ENCODE results near the gene MYO9A. TPM values are rescaled to one million over a fixed set of nuclear protein-coding genes. Genes with fewer than 3 reads are reported as not detected.

The MYO9A gene
- total RNA-seq, 1 experiment from 2014 or later: 21.4 TPM

- Histone ChIP-seq H3K27ac (ENCODE audit: insufficient read length, low read depth, low read length) (no peak overlapping the region), H3K56ac (ENCODE audit: insufficient read length, low read depth, low read length) (no peak overlapping the region), H4K5ac (ENCODE audit: insufficient read length, low read depth, low read length) (no peak overlapping the region), H2BK15ac (ENCODE audit: low read depth, low read length) (no peak overlapping the region; the same call in 1 of the 2 replicates), H2BK20ac (ENCODE audit: low read depth, low read length, poor library complexity, severe bottlenecking) (no peak overlapping the region), H3K27me3 (ENCODE audit: insufficient read depth, low read length) (no peaks in the 10 kb centered on the region), H2BK5ac (ENCODE audit: insufficient read length, low read length) (no peak overlapping the region), H3K9me3 (ENCODE audit: control insufficient read depth, low read depth, low read length) (no peaks in the 10 kb centered on the region), H3K4ac (ENCODE audit: low read depth, low read length) (no peak overlapping the region), H3K4me2 (ENCODE audit: insufficient read depth, insufficient read length, low read length) (no peak overlapping the region), H3K18ac (ENCODE audit: insufficient read length, low read depth, low read length) (no peak overlapping the region), H4K91ac (ENCODE audit: insufficient read length, low read depth, low read length) (no peak overlapping the region), H3T11ph (ENCODE audit: low read length) (no peak overlapping the region), H3K9ac (ENCODE audit: extremely low read depth, insufficient read length, low read length) (no peak overlapping the region), H2BK120ac (ENCODE audit: low read depth, low read length, poor library complexity, severe bottlenecking) (no peak overlapping the region), H3K4me1 (ENCODE audit: insufficient read depth, low read length) (no peaks in the 10 kb centered on the region), H3K79me2 (ENCODE audit: insufficient read depth, low read length) (no peaks in the 10 kb centered on the region), H2AFZ (ENCODE audit: low read length) (no peak overlapping the region), H2BK12ac (ENCODE audit: insufficient read length, low read depth, low read length) (no peak overlapping the region), H3K14ac (ENCODE audit: insufficient read depth, low read length) (no peak overlapping the region), H3K79me1 (ENCODE audit: insufficient read depth, low read depth, low read length, poor library complexity, severe bottlenecking) (no peaks in the 10 kb centered on the region), H4K8ac (replicated peaks; ENCODE audit: insufficient read length, low read depth, low read length) (no peak overlapping the region), H3K23ac (ENCODE audit: insufficient read length, low read depth, low read length) (no peak overlapping the region), H4K20me1 (ENCODE audit: control insufficient read depth, insufficient read depth, insufficient read length) (no peaks in the 10 kb centered on the region), H2AK5ac (ENCODE audit: insufficient read length, low read length) (no peak overlapping the region), H3K23me2 (ENCODE audit: insufficient read length, low read depth, low read length, poor library complexity, severe bottlenecking) (no peaks in the 10 kb centered on the region)
- Mint-ChIP-seq H3K27me3 (ENCODE audit: low read depth) (peaks cover 3% of the 10 kb centered on the region), H3K4me1 (no peaks in the 10 kb centered on the region), H3K9me3 (peaks cover 6 to 10% of the 10 kb centered on the region in 2 experiments; a peak in 4 of 5 replicates), H3K27ac (no peak overlapping the region), H3K4me3 (no peak overlapping the region), H3K36me3 (ENCODE audit: insufficient read depth in 1 of 3, low read depth in 3 of 3) (peaks cover 5 to 12% (median 12%) of the 10 kb centered on the region in 3 experiments)
- WGBS (ENCODE audit: extremely low coverage, insufficient read length, low lambda C conversion rate): no CpG with 5 or more reads among the region's 9 CpGs
- DNase-seq: no peak
- TF ChIP-seq, protein P1, sequence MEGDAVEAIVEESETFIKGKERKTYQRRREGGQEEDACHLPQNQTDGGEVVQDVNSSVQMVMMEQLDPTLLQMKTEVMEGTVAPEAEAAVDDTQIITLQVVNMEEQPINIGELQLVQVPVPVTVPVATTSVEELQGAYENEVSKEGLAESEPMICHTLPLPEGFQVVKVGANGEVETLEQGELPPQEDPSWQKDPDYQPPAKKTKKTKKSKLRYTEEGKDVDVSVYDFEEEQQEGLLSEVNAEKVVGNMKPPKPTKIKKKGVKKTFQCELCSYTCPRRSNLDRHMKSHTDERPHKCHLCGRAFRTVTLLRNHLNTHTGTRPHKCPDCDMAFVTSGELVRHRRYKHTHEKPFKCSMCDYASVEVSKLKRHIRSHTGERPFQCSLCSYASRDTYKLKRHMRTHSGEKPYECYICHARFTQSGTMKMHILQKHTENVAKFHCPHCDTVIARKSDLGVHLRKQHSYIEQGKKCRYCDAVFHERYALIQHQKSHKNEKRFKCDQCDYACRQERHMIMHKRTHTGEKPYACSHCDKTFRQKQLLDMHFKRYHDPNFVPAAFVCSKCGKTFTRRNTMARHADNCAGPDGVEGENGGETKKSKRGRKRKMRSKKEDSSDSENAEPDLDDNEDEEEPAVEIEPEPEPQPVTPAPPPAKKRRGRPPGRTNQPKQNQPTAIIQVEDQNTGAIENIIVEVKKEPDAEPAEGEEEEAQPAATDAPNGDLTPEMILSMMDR (conservative IDR thresholded peaks at IDR 0.05): no peak
Observed at GRCh38 chr15:72086920-72087648, 30.9 kb downstream of the MYO9A start.
